ENCODE data around the gene FBXW4. TPM values are rescaled to one million over a fixed set of nuclear protein-coding genes. Genes with fewer than 3 reads are reported as not detected.

Gene FBXW4
- total RNA-seq, 1 donor from 2014 or later, result 21.9 TPM

DNA sequence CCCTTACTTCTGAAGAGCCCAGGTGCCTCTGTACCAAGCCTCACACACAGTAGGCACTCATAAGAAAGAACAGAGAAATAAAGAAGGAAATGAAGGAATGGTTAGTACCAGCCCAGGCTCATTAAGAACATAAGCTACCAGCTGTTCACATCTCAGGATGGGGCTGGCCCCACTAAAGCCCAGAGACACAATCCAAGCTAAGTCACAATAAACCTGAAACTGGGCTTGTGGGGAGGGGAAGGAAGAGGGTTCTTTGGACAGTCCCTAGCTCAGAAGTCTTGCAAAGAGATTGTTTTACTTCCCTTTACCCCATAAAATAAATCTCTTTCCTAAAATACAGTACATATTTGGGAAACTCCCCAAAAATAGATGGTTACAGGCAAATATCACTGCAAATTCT is 24.3 kb downstream of the FBXW4 start:
- H2AFZ ChIP-seq (ENCODE audit: low read depth, low read length), result no peak overlapping the region
- H3K36me3 Mint-ChIP-seq (ENCODE audit: low read depth, unreplicated experiment), result peaks cover 34% of the 10 kb centered on the region

DNA sequence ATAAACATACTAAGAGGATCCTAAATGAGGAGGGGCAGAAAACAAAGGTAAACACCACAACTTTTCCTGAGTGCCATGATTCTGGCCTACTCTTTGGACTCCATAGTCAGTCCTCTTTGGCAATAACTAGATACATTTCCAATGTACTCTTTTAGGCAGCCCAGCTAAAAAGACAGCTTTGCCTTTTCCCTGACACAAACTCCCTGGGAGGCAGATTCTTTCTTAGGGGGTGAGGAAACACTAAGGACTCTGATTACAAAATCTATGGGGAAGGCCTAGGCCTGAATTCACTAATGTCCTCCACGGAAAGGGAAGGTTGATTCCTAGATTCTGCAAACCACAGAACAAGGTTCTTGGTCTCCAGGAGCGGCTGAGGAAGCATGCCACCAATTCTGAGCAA is 25.8 kb downstream of the FBXW4 start:
- Histone ChIP-seq H3K4me1 (ENCODE audit: insufficient read depth, low read length) (no peaks in the 10 kb centered on the region), H3K4me2 (ENCODE audit: low read length) (no peak overlapping the region), H2AFZ (ENCODE audit: low read depth, low read length) (no peak overlapping the region), H3K9ac (ENCODE audit: low read length) (no peak overlapping the region), H3K79me2 (ENCODE audit: insufficient read depth, low read length) (no peaks in the 10 kb centered on the region), H3K4me3 (ENCODE audit: insufficient read depth, low read depth, low read length) (no peak overlapping the region), H4K20me1 (ENCODE audit: insufficient read depth, low read length) (peaks cover 12% of the 10 kb centered on the region), H3K9me3 (ENCODE audit: insufficient read depth, low read depth, low read length) (no peaks in the 10 kb centered on the region), H3K27me3 (ENCODE audit: insufficient read depth, low read length) (no peaks in the 10 kb centered on the region), H3K27ac (ENCODE audit: low read depth, low read length) (no peak overlapping the region), H3K36me3 (ENCODE audit: insufficient read depth, low read length) (peaks cover 20% of the 10 kb centered on the region)
- H3K4me3 Mint-ChIP-seq (ENCODE audit: unreplicated experiment), result no peak overlapping the region
- H3K9me3 Mint-ChIP-seq (ENCODE audit: unreplicated experiment), result no peaks in the 10 kb centered on the region
- H3K27ac Mint-ChIP-seq (ENCODE audit: unreplicated experiment), result no peak overlapping the region
- DNase-seq (ENCODE audit: low read depth) (no peak), FAIRE-seq (no peak)
- no peaks in the 10 kb centered on the region for H3K4me1 Mint-ChIP-seq (ENCODE audit: low read depth, unreplicated experiment)
- TF ChIP-seq, protein P1, sequence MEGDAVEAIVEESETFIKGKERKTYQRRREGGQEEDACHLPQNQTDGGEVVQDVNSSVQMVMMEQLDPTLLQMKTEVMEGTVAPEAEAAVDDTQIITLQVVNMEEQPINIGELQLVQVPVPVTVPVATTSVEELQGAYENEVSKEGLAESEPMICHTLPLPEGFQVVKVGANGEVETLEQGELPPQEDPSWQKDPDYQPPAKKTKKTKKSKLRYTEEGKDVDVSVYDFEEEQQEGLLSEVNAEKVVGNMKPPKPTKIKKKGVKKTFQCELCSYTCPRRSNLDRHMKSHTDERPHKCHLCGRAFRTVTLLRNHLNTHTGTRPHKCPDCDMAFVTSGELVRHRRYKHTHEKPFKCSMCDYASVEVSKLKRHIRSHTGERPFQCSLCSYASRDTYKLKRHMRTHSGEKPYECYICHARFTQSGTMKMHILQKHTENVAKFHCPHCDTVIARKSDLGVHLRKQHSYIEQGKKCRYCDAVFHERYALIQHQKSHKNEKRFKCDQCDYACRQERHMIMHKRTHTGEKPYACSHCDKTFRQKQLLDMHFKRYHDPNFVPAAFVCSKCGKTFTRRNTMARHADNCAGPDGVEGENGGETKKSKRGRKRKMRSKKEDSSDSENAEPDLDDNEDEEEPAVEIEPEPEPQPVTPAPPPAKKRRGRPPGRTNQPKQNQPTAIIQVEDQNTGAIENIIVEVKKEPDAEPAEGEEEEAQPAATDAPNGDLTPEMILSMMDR (IDR thresholded peaks at IDR 0.05; ENCODE audit: insufficient read depth, low read depth, low read length), result no peak
- TF ChIP-seq EZH2 (IDR thresholded peaks at IDR 0.05; ENCODE audit: insufficient read depth, low read length), result no peak
- no peaks in the 10 kb centered on the region for H3K27me3 Mint-ChIP-seq (ENCODE audit: low read depth, unreplicated experiment)
- peaks cover 33% of the 10 kb centered on the region for H3K36me3 Mint-ChIP-seq (ENCODE audit: low read depth, unreplicated experiment)

More for the DNA sequence above, 24.3 kb downstream of the FBXW4 start:
- Mint-ChIP-seq H3K9me3 (ENCODE audit: unreplicated experiment) (no peaks in the 10 kb centered on the region), H3K4me1 (ENCODE audit: low read depth, unreplicated experiment) (peaks cover 6% of the 10 kb centered on the region), H3K27ac (ENCODE audit: unreplicated experiment) (no peak overlapping the region), H3K27me3 (ENCODE audit: low read depth, unreplicated experiment) (no peaks in the 10 kb centered on the region), H3K4me3 (ENCODE audit: unreplicated experiment) (no peak overlapping the region)
- no peaks in the 10 kb centered on the region for H3K9me3 ChIP-seq (ENCODE audit: insufficient read depth, low read depth, low read length)
- H3K27ac ChIP-seq (ENCODE audit: low read depth, low read length), result no peak overlapping the region
- H3K79me2 ChIP-seq (ENCODE audit: insufficient read depth, low read length), result no peaks in the 10 kb centered on the region
- H3K36me3 ChIP-seq (ENCODE audit: insufficient read depth, low read length), result peaks cover 20% of the 10 kb centered on the region
- FAIRE-seq (no peak), DNase-seq (ENCODE audit: low read depth) (no peak)
- no peak overlapping the region for H3K4me3 ChIP-seq (ENCODE audit: insufficient read depth, low read depth, low read length)
- no peak overlapping the region for H3K9ac ChIP-seq (ENCODE audit: low read length)
- H4K20me1 ChIP-seq (ENCODE audit: insufficient read depth, low read length), result peaks cover 12% of the 10 kb centered on the region
- no peaks in the 10 kb centered on the region for H3K27me3 ChIP-seq (ENCODE audit: insufficient read depth, low read length)
- no peak overlapping the region for H3K4me2 ChIP-seq (ENCODE audit: low read length)
- no peak for TF ChIP-seq EZH2 (IDR thresholded peaks at IDR 0.05; ENCODE audit: insufficient read depth, low read length)
- TF ChIP-seq, protein P1 (IDR thresholded peaks at IDR 0.05; ENCODE audit: insufficient read depth, low read depth, low read length), result no peak
- H3K4me1 ChIP-seq (ENCODE audit: insufficient read depth, low read length), result no peaks in the 10 kb centered on the region

DNA sequence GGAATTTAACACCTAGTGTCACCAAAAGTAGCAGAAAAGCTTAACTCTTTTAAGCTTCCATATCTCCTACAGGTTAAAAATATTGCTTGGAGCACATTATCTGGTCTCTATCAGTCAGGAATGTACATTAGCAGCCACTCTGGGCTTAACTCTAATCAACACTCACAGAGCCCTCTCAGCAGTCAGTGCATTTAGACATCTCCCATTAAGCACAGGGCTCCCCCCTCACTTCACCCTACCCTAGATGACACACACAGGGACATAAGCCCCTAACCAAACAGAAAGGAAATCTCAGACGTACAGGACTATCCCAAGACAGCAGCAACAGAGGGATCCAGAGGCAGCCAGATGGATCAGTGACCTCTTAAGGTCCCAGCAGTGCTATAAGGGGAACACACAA is 26.4 kb downstream of the FBXW4 start:
- no peak overlapping the region for H3K4me3 ChIP-seq (ENCODE audit: insufficient read depth, low read depth, low read length)

More for the DNA sequence above, 26.4 kb downstream of the FBXW4 start:
- no peak overlapping the region for H3K9ac ChIP-seq (ENCODE audit: low read length)
- H3K4me3 Mint-ChIP-seq (ENCODE audit: unreplicated experiment), result no peak overlapping the region
- no peaks in the 10 kb centered on the region for H3K27me3 Mint-ChIP-seq (ENCODE audit: low read depth, unreplicated experiment)
- H3K9me3 Mint-ChIP-seq (ENCODE audit: unreplicated experiment), result no peaks in the 10 kb centered on the region
- no peak overlapping the region for H3K27ac ChIP-seq (ENCODE audit: low read depth, low read length)
- no peak overlapping the region for H3K27ac Mint-ChIP-seq (ENCODE audit: unreplicated experiment)
- H3K36me3 Mint-ChIP-seq (ENCODE audit: low read depth, unreplicated experiment), result peaks cover 31% of the 10 kb centered on the region
- H3K36me3 ChIP-seq (ENCODE audit: insufficient read depth, low read length), result peaks cover 25% of the 10 kb centered on the region
- DNase-seq (ENCODE audit: low read depth), result no peak
- no peaks in the 10 kb centered on the region for H3K4me1 ChIP-seq (ENCODE audit: insufficient read depth, low read length)
- no peaks in the 10 kb centered on the region for H3K27me3 ChIP-seq (ENCODE audit: insufficient read depth, low read length)
- no peak overlapping the region for H3K4me2 ChIP-seq (ENCODE audit: low read length)
- no peaks in the 10 kb centered on the region for H3K79me2 ChIP-seq (ENCODE audit: insufficient read depth, low read length)
- TF ChIP-seq, protein P1 (IDR thresholded peaks at IDR 0.05; ENCODE audit: insufficient read depth, low read depth, low read length), result no peak
- TF ChIP-seq EZH2 (IDR thresholded peaks at IDR 0.05; ENCODE audit: insufficient read depth, low read length), result no peak
- H3K9me3 ChIP-seq (ENCODE audit: insufficient read depth, low read depth, low read length), result no peaks in the 10 kb centered on the region
- FAIRE-seq, result no peak
- no peaks in the 10 kb centered on the region for H3K4me1 Mint-ChIP-seq (ENCODE audit: low read depth, unreplicated experiment)
- H2AFZ ChIP-seq (ENCODE audit: low read depth, low read length), result no peak overlapping the region
- peaks cover 12% of the 10 kb centered on the region for H4K20me1 ChIP-seq (ENCODE audit: insufficient read depth, low read length)

Measured in astrocyte (in vitro differentiated cells and primary cell).